PC-3 (cell line): ENCODE measurements around the gene NBPF15.
"Not testable (repeated sequence)": the region's sequence is repeated elsewhere in the genome, so short reads cannot be mapped to it uniquely, and the experiment has no call there.

Experiments used
- EZH2 ChIP-seq: fragments of 300-600 bp; sonication (generic); IDR thresholded peaks from one replicate; pipeline ENCODE4 v1.6.1; 2017; ENCODE audit warnings: antibody characterized with exemption, mild to moderate bottlenecking, low read length; ENCODE audit not compliant: unreplicated experiment
- TF ChIP-seq, protein P1 (sequence below): fragments of 300-600 bp; sonication (generic); conservative IDR thresholded peaks from 2 replicates; pipeline ENCODE4 v1.5.1; 2017; ENCODE audit warnings: antibody characterized with exemption, low read depth, mild to moderate bottlenecking, low read length

DNA sequence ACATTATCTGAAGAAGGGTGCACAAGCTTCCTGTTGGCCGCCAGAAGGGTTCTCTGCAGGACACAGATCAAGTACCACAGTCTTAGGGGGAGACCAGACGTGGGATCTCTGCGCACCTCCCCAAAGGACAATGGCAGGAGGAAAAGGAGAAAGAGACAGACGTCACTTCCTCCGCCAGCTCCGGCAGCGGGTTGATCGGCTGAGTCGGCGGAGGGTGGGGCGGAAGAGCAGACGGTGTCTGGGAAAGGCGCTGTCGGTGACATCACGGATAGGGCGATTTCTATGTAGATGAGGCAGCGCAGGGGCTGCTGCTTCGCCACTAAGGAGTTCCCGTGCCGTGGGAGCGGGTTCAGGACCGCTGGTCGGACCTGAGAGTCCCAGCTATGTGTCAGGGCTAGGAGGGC, 49.4 kb downstream of the NBPF15 start:
- TF ChIP-seq, protein P1, sequence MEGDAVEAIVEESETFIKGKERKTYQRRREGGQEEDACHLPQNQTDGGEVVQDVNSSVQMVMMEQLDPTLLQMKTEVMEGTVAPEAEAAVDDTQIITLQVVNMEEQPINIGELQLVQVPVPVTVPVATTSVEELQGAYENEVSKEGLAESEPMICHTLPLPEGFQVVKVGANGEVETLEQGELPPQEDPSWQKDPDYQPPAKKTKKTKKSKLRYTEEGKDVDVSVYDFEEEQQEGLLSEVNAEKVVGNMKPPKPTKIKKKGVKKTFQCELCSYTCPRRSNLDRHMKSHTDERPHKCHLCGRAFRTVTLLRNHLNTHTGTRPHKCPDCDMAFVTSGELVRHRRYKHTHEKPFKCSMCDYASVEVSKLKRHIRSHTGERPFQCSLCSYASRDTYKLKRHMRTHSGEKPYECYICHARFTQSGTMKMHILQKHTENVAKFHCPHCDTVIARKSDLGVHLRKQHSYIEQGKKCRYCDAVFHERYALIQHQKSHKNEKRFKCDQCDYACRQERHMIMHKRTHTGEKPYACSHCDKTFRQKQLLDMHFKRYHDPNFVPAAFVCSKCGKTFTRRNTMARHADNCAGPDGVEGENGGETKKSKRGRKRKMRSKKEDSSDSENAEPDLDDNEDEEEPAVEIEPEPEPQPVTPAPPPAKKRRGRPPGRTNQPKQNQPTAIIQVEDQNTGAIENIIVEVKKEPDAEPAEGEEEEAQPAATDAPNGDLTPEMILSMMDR, result not testable (repeated sequence)
- not testable (repeated sequence) for TF ChIP-seq EZH2
